AG04449 (cell line): ENCODE results near the gene MTSS2.

Experiments
- CTCF ChIA-PET: fragments of 350-600 bp; formaldehyde crosslinking; extraction: SDS; loops from one replicate; lab custom pipeline; 2021; ENCODE audit warnings: antibody characterized with exemption; lab: Yijun Ruan, JAX
- POLR2A ChIA-PET: fragments of 400-600, 350-600 bp; formaldehyde crosslinking; extraction: SDS; loops from one replicate; lab custom pipeline; 2020; ENCODE audit warnings: antibody characterized with exemption, inconsistent platforms; lab: Yijun Ruan, JAX
- DNase-seq: peaks from one replicate; pipeline ENCODE4 v3.0.0-alpha.2; 2010; ENCODE audit warnings: low read depth, low spot score
- H3K4me3 ChIP-seq: 2 replicates; pipeline ENCODE4 v1.5.1; 2011; ENCODE audit warnings: low read depth, mild to moderate bottlenecking, control low read depth, low read length
- TF ChIP-seq, protein P1 (sequence below): IDR thresholded peaks from one replicate; pipeline ENCODE4 v1.5.1; 2011; ENCODE audit warnings: mild to moderate bottlenecking, moderate library complexity, low read length, control low read depth, inconsistent platforms; ENCODE audit not compliant: insufficient read depth; ENCODE audit errors: missing control alignments

Gene MTSS2

GRCh38 chr16:70692130-70692872, 6.4 kb upstream of the MTSS2 start:
- POLR2A ChIA-PET: interaction anchor here (0.6 to 1.9 kb wide), 2 partner anchors 23 to 68 kb away, joined by 4 to 5 read pairs; no protein-coding TSS in a partner anchor
- CTCF ChIA-PET: interaction anchor here (0.7 to 3.5 kb wide), 6 partner anchors 9 to 79 kb away, joined by 3 to 25 read pairs (median 4); no protein-coding TSS in a partner anchor

DNA sequence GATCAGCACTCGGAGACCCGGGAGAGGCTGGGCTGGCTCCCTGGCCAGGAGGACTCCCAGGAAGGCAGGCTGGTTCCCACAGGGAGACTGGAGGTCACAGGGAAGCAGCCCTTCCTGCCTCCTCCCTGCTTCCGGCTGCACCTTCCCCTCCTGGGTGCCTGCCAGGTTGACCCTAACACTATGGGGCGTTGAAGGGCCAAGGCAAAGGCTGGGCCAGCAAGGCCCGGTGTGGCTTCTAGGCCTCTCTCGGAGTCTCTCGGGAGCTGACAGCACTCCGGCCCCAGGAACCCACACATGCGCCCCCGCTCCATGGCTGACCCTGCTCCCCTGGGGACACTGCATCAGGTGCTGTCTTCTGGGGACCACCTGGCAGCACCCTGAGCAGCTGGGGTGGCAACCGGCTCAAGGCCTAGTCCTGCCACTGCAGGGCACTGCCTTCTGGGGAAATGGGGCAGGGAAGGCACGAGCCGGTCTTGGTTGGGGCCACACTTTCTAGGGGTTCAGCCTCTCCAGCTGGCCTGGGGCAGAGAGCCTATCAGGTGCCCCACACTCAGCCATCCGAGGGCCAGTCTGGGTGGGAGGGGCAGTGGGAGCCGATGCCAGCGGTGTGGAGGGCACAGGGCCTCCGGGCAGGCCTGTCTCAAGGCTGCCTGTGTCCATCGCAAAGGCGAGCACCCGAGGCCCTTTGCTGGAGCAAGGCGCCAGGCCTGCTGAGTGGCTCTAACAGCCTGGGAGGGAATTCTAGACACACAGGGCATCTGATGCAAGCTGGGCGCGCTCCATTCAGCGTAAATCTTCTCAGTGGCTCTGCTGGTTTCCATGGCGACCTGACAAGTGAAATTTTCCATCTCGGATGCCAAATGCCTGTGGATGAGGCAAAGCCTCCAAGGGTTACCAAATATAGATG, 5.6 kb upstream of the MTSS2 start:
- TF ChIP-seq, protein P1, sequence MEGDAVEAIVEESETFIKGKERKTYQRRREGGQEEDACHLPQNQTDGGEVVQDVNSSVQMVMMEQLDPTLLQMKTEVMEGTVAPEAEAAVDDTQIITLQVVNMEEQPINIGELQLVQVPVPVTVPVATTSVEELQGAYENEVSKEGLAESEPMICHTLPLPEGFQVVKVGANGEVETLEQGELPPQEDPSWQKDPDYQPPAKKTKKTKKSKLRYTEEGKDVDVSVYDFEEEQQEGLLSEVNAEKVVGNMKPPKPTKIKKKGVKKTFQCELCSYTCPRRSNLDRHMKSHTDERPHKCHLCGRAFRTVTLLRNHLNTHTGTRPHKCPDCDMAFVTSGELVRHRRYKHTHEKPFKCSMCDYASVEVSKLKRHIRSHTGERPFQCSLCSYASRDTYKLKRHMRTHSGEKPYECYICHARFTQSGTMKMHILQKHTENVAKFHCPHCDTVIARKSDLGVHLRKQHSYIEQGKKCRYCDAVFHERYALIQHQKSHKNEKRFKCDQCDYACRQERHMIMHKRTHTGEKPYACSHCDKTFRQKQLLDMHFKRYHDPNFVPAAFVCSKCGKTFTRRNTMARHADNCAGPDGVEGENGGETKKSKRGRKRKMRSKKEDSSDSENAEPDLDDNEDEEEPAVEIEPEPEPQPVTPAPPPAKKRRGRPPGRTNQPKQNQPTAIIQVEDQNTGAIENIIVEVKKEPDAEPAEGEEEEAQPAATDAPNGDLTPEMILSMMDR: no peak
- POLR2A ChIA-PET: interaction anchor here (0.6 to 1.9 kb wide), 2 partner anchors 24 to 69 kb away, joined by 4 to 5 read pairs; no protein-coding TSS in a partner anchor
- DNase-seq: peak; percentile 94
- CTCF ChIA-PET: interaction anchor here (0.5 to 3.5 kb wide), 5 partner anchors 47 to 85 kb away, joined by 3 to 25 read pairs (median 5); no protein-coding TSS in a partner anchor
- no peak overlapping the region for H3K4me3 ChIP-seq

More at GRCh38 chr16:70692130-70692872, 6.4 kb upstream of the MTSS2 start:
- TF ChIP-seq, protein P1: no peak
- DNase-seq: no peak
- H3K4me3 ChIP-seq: no peak overlapping the region

- POLR2A ChIA-PET: no interaction called here
- TF ChIP-seq, protein P1: no peak
- H3K4me3 ChIP-seq: no peak overlapping the region
- CTCF ChIA-PET: interaction anchor here (0.9 to 4.2 kb wide), 5 partner anchors 48 to 86 kb away, joined by 4 to 60 read pairs (median 5); no protein-coding TSS in a partner anchor
- DNase-seq: no peak
Observed at GRCh38 chr16:70689970-70690891, 4.4 kb upstream of the MTSS2 start.

GRCh38 chr16:70689035-70689969, 3.4 kb upstream of the MTSS2 start:
- DNase-seq: no peak
- no peak overlapping the region for H3K4me3 ChIP-seq
- CTCF ChIA-PET: interaction anchor here (1.0 to 4.2 kb wide), 5 partner anchors 12 to 87 kb away, joined by 4 to 60 read pairs (median 5); no protein-coding TSS in a partner anchor
- TF ChIP-seq, protein P1: no peak
- POLR2A ChIA-PET: no interaction called here

- no peak overlapping the region for H3K4me3 ChIP-seq
- TF ChIP-seq, protein P1: no peak
- CTCF ChIA-PET: interaction anchor here (1.1 to 4.2 kb wide), 5 partner anchors 11 to 91 kb away, joined by 3 to 60 read pairs (median 6); no protein-coding TSS in a partner anchor
- POLR2A ChIA-PET: interaction anchor here (1.0 to 1.4 kb wide), 2 partner anchors 15 to 83 kb away, joined by 3 to 6 read pairs; no protein-coding TSS in a partner anchor
- no peak for DNase-seq
Observed at GRCh38 chr16:70688246-70688742, 2.4 kb upstream of the MTSS2 start.
